Rectal smooth muscle tissue (tissue), 1 donor: ENCODE measurements around the gene C10orf88.

Experiments
- H3K27ac ChIP-seq: one replicate; pipeline ENCODE4 v1.7.0; 2013; ENCODE audit warnings: low read depth, low read length, inconsistent platforms
- H3K27me3 ChIP-seq: one replicate; pipeline ENCODE4 v1.7.0; 2013; ENCODE audit warnings: low read length; ENCODE audit not compliant: control insufficient read depth, insufficient read depth
- H3K36me3 ChIP-seq: one replicate; pipeline ENCODE4 v1.7.0; 2013; ENCODE audit warnings: low read length; ENCODE audit not compliant: control insufficient read depth, insufficient read depth
- H3K4me1 ChIP-seq: one replicate; pipeline ENCODE4 v1.7.0; 2013; ENCODE audit warnings: low read length; ENCODE audit not compliant: control insufficient read depth, insufficient read depth
- H3K4me3 ChIP-seq: one replicate; pipeline ENCODE4 v1.7.0; 2013; ENCODE audit warnings: low read length
- H3K9ac ChIP-seq: one replicate; pipeline ENCODE4 v1.7.0; 2013; ENCODE audit warnings: low read length

C10orf88 gene

GRCh38 chr10:122953902-122954730, at the start of gene C10orf88:
TSS of gene C10orf88 (minus strand) at chr10:122954227. CDS start at chr10:122954178, 49 bp downstream.
- no peaks in the 10 kb centered on the region for H3K27me3 ChIP-seq
- H3K9ac ChIP-seq = peak within 1 kb of the TSS; percentile 42
- H3K27ac ChIP-seq = peak within 1 kb of the TSS; percentile 61
- no peaks in the 10 kb centered on the region for H3K36me3 ChIP-seq
- H3K4me3 ChIP-seq = peak within 1 kb of the TSS; percentile 84
- H3K4me1 ChIP-seq = peaks cover 4% of the 10 kb centered on the region

- Histone ChIP-seq H3K27me3 (no peaks in the 10 kb centered on the region), H3K4me1 (peaks cover 6% of the 10 kb centered on the region), H3K36me3 (no peaks in the 10 kb centered on the region), H3K9ac (no peak overlapping the region), H3K27ac (no peak overlapping the region), H3K4me3 (no peak overlapping the region)
Observed at GRCh38 chr10:123001370-123001769, 47.3 kb upstream of the C10orf88 start.

GRCh38 chr10:123000155-123000554, 46.1 kb upstream of the C10orf88 start:
- Histone ChIP-seq H3K9ac (no peak overlapping the region), H3K27me3 (no peaks in the 10 kb centered on the region), H3K36me3 (peaks cover 7% of the 10 kb centered on the region), H3K4me3 (no peak overlapping the region), H3K4me1 (peaks cover 6% of the 10 kb centered on the region), H3K27ac (no peak overlapping the region)

- no peak overlapping the region for H3K27ac ChIP-seq
- H3K4me1 ChIP-seq = peaks cover 6% of the 10 kb centered on the region
- no peak overlapping the region for H3K9ac ChIP-seq
- peaks cover 11% of the 10 kb centered on the region for H3K36me3 ChIP-seq
- no peaks in the 10 kb centered on the region for H3K27me3 ChIP-seq
- H3K4me3 ChIP-seq = no peak overlapping the region
Observed at GRCh38 chr10:122999347-122999746, 45.3 kb upstream of the C10orf88 start.

GRCh38 chr10:122998934-122999333, 44.9 kb upstream of the C10orf88 start:
- Histone ChIP-seq H3K27me3 (no peaks in the 10 kb centered on the region), H3K4me3 (no peak overlapping the region), H3K36me3 (peaks cover 15% of the 10 kb centered on the region), H3K4me1 (peaks cover 6% of the 10 kb centered on the region), H3K9ac (no peak overlapping the region), H3K27ac (no peak overlapping the region)

- Histone ChIP-seq H3K4me3 (no peak overlapping the region), H3K36me3 (peaks cover 19% of the 10 kb centered on the region)
Observed at GRCh38 chr10:122998360-122998917, 44.4 kb upstream of the C10orf88 start.

GRCh38 chr10:122997864-122998263, 43.8 kb upstream of the C10orf88 start:
- Histone ChIP-seq H3K4me1 (peaks cover 6% of the 10 kb centered on the region), H3K27me3 (no peaks in the 10 kb centered on the region), H3K27ac (no peak overlapping the region), H3K4me3 (no peak overlapping the region), H3K36me3 (peaks cover 19% of the 10 kb centered on the region), H3K9ac (no peak overlapping the region)

More at GRCh38 chr10:122998360-122998917, 44.4 kb upstream of the C10orf88 start:
- Histone ChIP-seq H3K27me3 (no peaks in the 10 kb centered on the region), H3K4me1 (peaks cover 6% of the 10 kb centered on the region), H3K9ac (no peak overlapping the region), H3K27ac (no peak overlapping the region)

- Histone ChIP-seq H3K27me3 (no peaks in the 10 kb centered on the region), H3K36me3 (peaks cover 19% of the 10 kb centered on the region), H3K9ac (no peak overlapping the region), H3K4me3 (no peak overlapping the region), H3K4me1 (peaks cover 6% of the 10 kb centered on the region), H3K27ac (no peak overlapping the region)
Observed at GRCh38 chr10:122995936-122996335, 41.9 kb upstream of the C10orf88 start.

- Histone ChIP-seq H3K36me3 (peaks cover 19% of the 10 kb centered on the region), H3K4me1 (no peaks in the 10 kb centered on the region), H3K27ac (no peak overlapping the region)
Observed at GRCh38 chr10:122993797-122994336, 39.8 kb upstream of the C10orf88 start.

GRCh38 chr10:122992031-122992585, 38.1 kb upstream of the C10orf88 start:
- H3K36me3 ChIP-seq = peaks cover 19% of the 10 kb centered on the region
- no peak overlapping the region for H3K9ac ChIP-seq
- H3K27me3 ChIP-seq = no peaks in the 10 kb centered on the region
- no peak overlapping the region for H3K4me3 ChIP-seq
- H3K27ac ChIP-seq = no peak overlapping the region
- H3K4me1 ChIP-seq = no peaks in the 10 kb centered on the region

More at GRCh38 chr10:122993797-122994336, 39.8 kb upstream of the C10orf88 start:
- Histone ChIP-seq H3K4me3 (no peak overlapping the region), H3K27me3 (no peaks in the 10 kb centered on the region), H3K9ac (no peak overlapping the region)

GRCh38 chr10:122990278-122990677, 36.3 kb upstream of the C10orf88 start:
- Histone ChIP-seq H3K4me1 (no peaks in the 10 kb centered on the region), H3K27me3 (no peaks in the 10 kb centered on the region), H3K9ac (no peak overlapping the region), H3K36me3 (peaks cover 13% of the 10 kb centered on the region), H3K27ac (no peak overlapping the region), H3K4me3 (no peak overlapping the region)

- no peaks in the 10 kb centered on the region for H3K27me3 ChIP-seq
- no peak overlapping the region for H3K4me3 ChIP-seq
- H3K27ac ChIP-seq = no peak overlapping the region
- H3K4me1 ChIP-seq = no peaks in the 10 kb centered on the region
- no peak overlapping the region for H3K9ac ChIP-seq
- no peaks in the 10 kb centered on the region for H3K36me3 ChIP-seq
Observed at GRCh38 chr10:122988501-122988900, 34.5 kb upstream of the C10orf88 start.
